Measurements from ENCODE around the gene MTCL3.

Gene MTCL3

DNA sequence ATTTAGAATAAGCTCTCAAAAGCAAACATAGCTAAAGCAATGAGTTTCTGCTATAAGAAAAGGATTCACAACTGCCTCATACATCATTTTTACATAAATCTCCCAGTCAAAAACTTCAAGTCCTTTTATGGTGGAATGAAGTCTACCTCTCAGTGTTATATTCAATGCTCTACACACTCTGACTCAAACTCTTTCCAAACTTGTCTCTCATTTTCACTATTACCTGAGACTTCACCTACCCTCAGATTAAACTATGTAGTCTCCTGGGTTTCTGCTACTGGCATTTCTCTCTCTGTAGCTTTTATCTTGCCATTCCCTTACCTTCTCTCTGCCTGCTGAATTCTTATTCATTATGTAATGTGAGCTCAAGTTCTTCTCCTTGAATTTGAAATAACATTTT is 71.4 kb downstream of the MTCL3 start:
- DNase-seq (ENCODE audit: low spot score) = no peak
- Histone ChIP-seq H3K9ac (ENCODE audit: low read depth in 1 of 2, low read length in 2 of 2) (no peak overlapping the region), H3K27me3 (ENCODE audit: control insufficient read depth in 4 of 4, insufficient read depth in 4 of 4, low read length in 3 of 4) (no peaks in the 10 kb centered on the region), H3K4me1 (ENCODE audit: control insufficient read depth in 4 of 4, insufficient read depth in 4 of 4, low read length in 3 of 4) (no peaks in the 10 kb centered on the region), H3K4me3 (ENCODE audit: low read depth in 1 of 3, low read length in 3 of 3) (no peak overlapping the region), H3K36me3 (ENCODE audit: control insufficient read depth in 4 of 4, insufficient read depth in 3 of 4, low read depth in 1 of 4, low read length in 3 of 4) (no peaks in the 10 kb centered on the region), H3K27ac (ENCODE audit: low read depth in 1 of 2, low read length in 2 of 2) (no peak overlapping the region), H3K9me3 (ENCODE audit: control insufficient read depth in 4 of 4, low read length in 3 of 4) (no peaks in the 10 kb centered on the region)
- no peak for TF ChIP-seq SP1 (IDR thresholded peaks at IDR 0.05)
- TF ChIP-seq, protein P1, sequence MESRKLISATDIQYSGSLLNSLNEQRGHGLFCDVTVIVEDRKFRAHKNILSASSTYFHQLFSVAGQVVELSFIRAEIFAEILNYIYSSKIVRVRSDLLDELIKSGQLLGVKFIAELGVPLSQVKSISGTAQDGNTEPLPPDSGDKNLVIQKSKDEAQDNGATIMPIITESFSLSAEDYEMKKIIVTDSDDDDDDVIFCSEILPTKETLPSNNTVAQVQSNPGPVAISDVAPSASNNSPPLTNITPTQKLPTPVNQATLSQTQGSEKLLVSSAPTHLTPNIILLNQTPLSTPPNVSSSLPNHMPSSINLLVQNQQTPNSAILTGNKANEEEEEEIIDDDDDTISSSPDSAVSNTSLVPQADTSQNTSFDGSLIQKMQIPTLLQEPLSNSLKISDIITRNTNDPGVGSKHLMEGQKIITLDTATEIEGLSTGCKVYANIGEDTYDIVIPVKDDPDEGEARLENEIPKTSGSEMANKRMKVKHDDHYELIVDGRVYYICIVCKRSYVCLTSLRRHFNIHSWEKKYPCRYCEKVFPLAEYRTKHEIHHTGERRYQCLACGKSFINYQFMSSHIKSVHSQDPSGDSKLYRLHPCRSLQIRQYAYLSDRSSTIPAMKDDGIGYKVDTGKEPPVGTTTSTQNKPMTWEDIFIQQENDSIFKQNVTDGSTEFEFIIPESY (IDR thresholded peaks at IDR 0.05) = no peak
- no peak for TF ChIP-seq GABPA (IDR thresholded peaks at IDR 0.05 in 1 of 2, conservative IDR thresholded peaks at IDR 0.05 in 1 of 2)

DNA sequence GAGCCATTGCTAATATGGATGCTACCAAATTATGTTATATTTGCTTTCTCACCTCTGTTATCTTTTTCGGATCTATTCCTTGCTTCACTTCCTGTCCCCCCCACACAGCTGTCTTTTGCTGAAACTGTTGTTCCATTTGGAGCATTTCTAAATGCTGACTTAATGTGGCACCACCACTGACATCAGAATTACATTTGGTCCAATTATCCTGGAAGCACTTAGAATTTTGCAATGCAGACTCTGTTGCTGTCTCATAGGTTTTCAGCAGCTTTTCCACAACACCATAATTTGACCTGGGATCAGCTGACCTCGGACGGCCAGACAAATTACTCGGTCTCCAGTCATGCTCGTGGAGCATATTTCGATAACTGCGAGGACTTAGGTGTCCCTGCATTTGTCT is 72.8 kb downstream of the MTCL3 start:
- no peaks in the 10 kb centered on the region for H3K36me3 ChIP-seq (ENCODE audit: control insufficient read depth in 4 of 4, insufficient read depth in 3 of 4, low read depth in 1 of 4, low read length in 3 of 4)
- no peak overlapping the region for H3K27ac ChIP-seq (ENCODE audit: low read depth in 1 of 2, low read length in 2 of 2)
- no peaks in the 10 kb centered on the region for H3K4me1 ChIP-seq (ENCODE audit: control insufficient read depth in 4 of 4, insufficient read depth in 4 of 4, low read length in 3 of 4)
- 92% methylated on average over 7 of the region's 7 CpGs for WGBS
- no peak overlapping the region for H3K9ac ChIP-seq (ENCODE audit: low read depth in 1 of 2, low read length in 2 of 2)
- H3K4me3 ChIP-seq (ENCODE audit: low read depth in 1 of 3, low read length in 3 of 3) = no peak overlapping the region
- no peak for TF ChIP-seq NR2F2 (IDR thresholded peaks at IDR 0.05)
- TF ChIP-seq, protein P2, sequence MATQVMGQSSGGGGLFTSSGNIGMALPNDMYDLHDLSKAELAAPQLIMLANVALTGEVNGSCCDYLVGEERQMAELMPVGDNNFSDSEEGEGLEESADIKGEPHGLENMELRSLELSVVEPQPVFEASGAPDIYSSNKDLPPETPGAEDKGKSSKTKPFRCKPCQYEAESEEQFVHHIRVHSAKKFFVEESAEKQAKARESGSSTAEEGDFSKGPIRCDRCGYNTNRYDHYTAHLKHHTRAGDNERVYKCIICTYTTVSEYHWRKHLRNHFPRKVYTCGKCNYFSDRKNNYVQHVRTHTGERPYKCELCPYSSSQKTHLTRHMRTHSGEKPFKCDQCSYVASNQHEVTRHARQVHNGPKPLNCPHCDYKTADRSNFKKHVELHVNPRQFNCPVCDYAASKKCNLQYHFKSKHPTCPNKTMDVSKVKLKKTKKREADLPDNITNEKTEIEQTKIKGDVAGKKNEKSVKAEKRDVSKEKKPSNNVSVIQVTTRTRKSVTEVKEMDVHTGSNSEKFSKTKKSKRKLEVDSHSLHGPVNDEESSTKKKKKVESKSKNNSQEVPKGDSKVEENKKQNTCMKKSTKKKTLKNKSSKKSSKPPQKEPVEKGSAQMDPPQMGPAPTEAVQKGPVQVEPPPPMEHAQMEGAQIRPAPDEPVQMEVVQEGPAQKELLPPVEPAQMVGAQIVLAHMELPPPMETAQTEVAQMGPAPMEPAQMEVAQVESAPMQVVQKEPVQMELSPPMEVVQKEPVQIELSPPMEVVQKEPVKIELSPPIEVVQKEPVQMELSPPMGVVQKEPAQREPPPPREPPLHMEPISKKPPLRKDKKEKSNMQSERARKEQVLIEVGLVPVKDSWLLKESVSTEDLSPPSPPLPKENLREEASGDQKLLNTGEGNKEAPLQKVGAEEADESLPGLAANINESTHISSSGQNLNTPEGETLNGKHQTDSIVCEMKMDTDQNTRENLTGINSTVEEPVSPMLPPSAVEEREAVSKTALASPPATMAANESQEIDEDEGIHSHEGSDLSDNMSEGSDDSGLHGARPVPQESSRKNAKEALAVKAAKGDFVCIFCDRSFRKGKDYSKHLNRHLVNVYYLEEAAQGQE (IDR thresholded peaks at IDR 0.05) = no peak
- TF ChIP-seq SP1 (IDR thresholded peaks at IDR 0.05) = no peak
- TF ChIP-seq RAD21 (IDR thresholded peaks at IDR 0.05) = no peak
- no peak for TF ChIP-seq JUND (IDR thresholded peaks at IDR 0.05)
- no peak for TF ChIP-seq FOXA1 (IDR thresholded peaks at IDR 0.05)
- no peak for TF ChIP-seq RXRA (IDR thresholded peaks at IDR 0.05)
- TF ChIP-seq YY1 (IDR thresholded peaks at IDR 0.05) = no peak
- TF ChIP-seq GABPA (IDR thresholded peaks at IDR 0.05 in 1 of 2, conservative IDR thresholded peaks at IDR 0.05 in 1 of 2) = no peak
- no peak for TF ChIP-seq HNF4A (conservative IDR thresholded peaks at IDR 0.05)
- no peak for TF ChIP-seq TAF1 (conservative IDR thresholded peaks at IDR 0.05)
- TF ChIP-seq EGR1 (IDR thresholded peaks at IDR 0.05; ENCODE audit: low read depth in 2 of 2) = no peak
- TF ChIP-seq, protein P3, sequence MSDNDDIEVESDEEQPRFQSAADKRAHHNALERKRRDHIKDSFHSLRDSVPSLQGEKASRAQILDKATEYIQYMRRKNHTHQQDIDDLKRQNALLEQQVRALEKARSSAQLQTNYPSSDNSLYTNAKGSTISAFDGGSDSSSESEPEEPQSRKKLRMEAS (IDR thresholded peaks at IDR 0.05) = no peak
- TF ChIP-seq, protein P4, sequence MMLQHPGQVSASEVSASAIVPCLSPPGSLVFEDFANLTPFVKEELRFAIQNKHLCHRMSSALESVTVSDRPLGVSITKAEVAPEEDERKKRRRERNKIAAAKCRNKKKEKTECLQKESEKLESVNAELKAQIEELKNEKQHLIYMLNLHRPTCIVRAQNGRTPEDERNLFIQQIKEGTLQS (IDR thresholded peaks at IDR 0.05) = no peak
- H3K27me3 ChIP-seq (ENCODE audit: control insufficient read depth in 4 of 4, insufficient read depth in 4 of 4, low read length in 3 of 4) = no peaks in the 10 kb centered on the region
- DNase-seq (ENCODE audit: low spot score) = no peak
- no peaks in the 10 kb centered on the region for H3K9me3 ChIP-seq (ENCODE audit: control insufficient read depth in 4 of 4, low read length in 3 of 4)
